D721Med (cell line): ENCODE data around the gene TTLL9.

ENCODE experiments used
- DNase-seq: peaks from one replicate; pipeline ENCODE4 v3.0.0; 2011; ENCODE audit warnings: low spot score; ENCODE audit not compliant: insufficient read length
- FAIRE-seq: peaks from 2 replicates; lab custom pipeline; 2011; peaks lifted over from hg19 to GRCh38; lab: Jason Lieb, UNC
- TF ChIP-seq, protein P1 (sequence below): IDR thresholded peaks from 2 replicates; pipeline ENCODE4 v1.5.1; 2012; ENCODE audit warnings: mild to moderate bottlenecking, control low read depth; ENCODE audit not compliant: insufficient read depth; ENCODE audit errors: missing control alignments

Gene TTLL9

DNA sequence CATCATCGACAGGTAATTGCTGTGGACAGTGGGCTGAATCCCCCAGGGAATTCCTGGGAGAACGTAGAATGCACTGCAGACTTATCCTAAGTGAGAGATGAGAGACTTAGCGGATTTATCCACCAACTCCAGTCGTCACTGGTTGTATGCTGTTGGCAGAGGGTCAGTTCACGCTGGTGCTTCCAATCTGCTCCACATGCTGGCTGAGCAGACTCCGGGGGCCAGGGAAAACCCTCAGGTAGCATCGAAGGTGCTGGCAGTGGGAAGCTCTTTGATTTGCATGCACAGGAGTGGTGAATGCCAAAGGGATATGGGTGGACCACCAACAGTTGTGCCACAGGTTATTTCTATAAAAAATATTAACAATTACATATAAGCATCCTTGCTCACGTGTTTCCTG, 20.2 kb downstream of the TTLL9 start:
- no peak for DNase-seq
- no peak for FAIRE-seq
- TF ChIP-seq, protein P1, sequence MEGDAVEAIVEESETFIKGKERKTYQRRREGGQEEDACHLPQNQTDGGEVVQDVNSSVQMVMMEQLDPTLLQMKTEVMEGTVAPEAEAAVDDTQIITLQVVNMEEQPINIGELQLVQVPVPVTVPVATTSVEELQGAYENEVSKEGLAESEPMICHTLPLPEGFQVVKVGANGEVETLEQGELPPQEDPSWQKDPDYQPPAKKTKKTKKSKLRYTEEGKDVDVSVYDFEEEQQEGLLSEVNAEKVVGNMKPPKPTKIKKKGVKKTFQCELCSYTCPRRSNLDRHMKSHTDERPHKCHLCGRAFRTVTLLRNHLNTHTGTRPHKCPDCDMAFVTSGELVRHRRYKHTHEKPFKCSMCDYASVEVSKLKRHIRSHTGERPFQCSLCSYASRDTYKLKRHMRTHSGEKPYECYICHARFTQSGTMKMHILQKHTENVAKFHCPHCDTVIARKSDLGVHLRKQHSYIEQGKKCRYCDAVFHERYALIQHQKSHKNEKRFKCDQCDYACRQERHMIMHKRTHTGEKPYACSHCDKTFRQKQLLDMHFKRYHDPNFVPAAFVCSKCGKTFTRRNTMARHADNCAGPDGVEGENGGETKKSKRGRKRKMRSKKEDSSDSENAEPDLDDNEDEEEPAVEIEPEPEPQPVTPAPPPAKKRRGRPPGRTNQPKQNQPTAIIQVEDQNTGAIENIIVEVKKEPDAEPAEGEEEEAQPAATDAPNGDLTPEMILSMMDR, result no peak

DNA sequence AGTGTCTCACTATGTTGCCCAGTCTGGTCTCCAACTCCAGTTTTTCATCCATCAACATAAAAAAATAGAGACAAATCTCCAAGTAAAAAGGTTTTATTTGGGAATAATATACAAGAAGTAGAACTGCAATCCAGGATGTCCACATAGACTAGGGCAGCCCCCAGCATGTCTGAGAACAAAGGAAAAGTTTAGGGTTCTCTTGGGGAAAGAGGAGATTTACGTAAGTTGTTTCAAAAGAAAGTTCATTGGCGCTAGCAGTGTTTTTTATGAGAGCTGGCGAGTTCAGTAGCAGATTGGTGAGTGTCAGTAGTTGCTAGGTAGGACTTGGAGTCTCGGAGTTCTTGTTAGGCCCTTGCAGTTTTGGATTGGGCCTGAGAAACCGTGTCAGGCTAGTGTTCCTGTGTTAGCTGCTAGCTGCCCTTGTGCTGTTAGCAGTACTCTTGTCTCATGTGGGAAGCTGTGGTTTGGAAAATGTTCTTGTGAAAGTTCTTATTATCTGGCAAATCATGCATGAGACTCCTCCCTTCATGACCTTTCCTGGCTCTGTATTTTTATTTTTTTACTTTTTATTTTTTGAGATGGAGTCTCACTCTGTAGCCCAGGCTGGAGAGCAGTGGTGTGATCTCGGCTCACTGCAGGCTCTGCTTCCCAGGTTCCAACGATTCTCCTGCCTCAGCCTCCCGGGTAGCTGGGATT, 24.7 kb downstream of the TTLL9 start:
- TF ChIP-seq, protein P1, result no peak
- FAIRE-seq (no peak), DNase-seq (no peak)

DNA sequence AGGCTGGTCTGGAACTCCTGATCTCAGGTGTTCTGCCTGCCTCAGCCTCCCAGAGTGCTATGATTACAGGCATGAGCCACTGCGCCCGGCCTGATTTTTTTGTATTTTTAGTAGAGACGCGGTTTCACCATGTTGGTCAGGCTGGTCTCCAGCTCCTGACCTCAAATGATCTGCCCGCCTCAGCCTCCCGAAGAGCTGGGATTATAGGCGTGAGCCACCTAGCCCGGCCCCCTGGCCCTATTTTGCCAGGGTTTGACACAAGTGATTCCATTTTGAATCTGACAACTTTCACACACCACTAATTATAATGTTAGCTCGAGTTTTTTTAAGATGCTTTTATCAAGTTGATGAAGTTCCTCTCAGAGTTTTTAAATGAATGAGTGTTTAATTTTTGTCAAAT, 25.6 kb downstream of the TTLL9 start:
- DNase-seq, result no peak

GRCh38 chr20:31897541-31897940, 27.1 kb downstream of the TTLL9 start:
- TF ChIP-seq, protein P1, result no peak
- FAIRE-seq, result no peak

More for the DNA sequence above, 25.6 kb downstream of the TTLL9 start:
- FAIRE-seq, result no peak
- TF ChIP-seq, protein P1, result no peak

DNA sequence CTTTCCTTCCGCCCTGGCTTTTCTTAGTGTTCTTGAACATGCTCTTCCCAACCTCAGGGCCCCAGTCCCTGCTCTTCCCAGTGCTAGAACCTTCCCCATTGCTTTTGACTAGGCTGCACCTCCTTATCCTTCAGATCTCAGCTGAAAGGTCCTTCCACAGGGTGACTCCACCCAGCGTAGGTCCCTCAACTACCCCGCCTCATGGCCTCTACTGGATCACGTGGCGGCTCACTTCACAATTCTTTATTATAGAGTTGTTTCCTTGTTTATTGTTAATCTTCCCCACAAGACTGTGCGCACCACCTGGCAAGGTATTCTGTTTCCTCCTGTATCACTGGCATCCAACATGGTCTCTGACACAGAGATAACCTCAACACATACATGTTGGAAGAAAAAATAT, 31.2 kb downstream of the TTLL9 start:
- FAIRE-seq (no peak), DNase-seq (no peak)
- TF ChIP-seq, protein P1, result no peak

More at GRCh38 chr20:31897541-31897940, 27.1 kb downstream of the TTLL9 start:
- no peak for DNase-seq

DNA sequence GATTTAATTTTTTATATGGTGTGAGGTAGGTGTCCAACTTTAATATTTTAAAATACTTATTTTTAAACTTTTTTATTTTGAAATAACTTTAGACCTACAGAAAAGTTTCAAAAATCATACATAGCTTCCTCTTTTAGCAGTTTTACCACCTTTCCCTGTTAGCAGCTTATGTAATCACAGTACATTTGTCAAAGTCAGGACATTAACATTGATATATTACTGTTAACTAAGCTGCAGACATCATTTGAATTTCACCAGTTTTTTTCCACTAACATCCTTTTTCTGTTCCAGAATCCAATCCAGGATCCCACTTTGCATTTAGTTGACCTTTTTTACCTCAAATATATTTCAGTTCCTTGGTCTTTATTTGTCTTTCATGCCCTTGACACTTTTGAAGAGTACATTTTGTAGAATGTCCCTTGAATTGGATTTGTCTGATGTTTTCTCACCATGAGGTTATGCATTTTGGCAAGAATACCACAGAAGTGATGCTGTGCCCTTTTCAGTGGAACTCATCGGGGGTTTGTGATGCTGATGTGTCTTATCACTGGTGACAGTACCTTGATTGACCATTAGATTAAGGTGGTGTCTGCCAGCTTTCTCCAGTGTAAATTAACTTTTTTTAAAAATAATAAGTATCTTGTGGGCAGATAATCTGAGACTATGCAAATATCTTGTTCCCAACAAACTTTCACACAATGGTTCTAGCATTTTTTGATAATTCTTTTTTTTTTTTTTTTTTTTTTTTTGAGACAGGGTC, 33.4 kb downstream of the TTLL9 start:
- FAIRE-seq, result no peak
- DNase-seq, result no peak
- TF ChIP-seq, protein P1, result no peak

- DNase-seq (no peak), FAIRE-seq (no peak)
- TF ChIP-seq, protein P1, result no peak
Observed at GRCh38 chr20:31906001-31906400, 35.6 kb downstream of the TTLL9 start.
